Small intestine (tissue), 7 donors: ENCODE results near the gene FAM53A. TPM values are rescaled to one million over a fixed set of nuclear protein-coding genes. Genes with fewer than 3 reads are reported as not detected.
"Not testable (repeated sequence)": the region's sequence is repeated elsewhere in the genome, so short reads cannot be mapped to it uniquely, and the experiment has no call there.

ENCODE experiments used
- DNase-seq, 2 donors: peaks; one replicate each; pipeline versions ENCODE4 v3.0.0 to v3.0.0-alpha.2; 2013
- FAIRE-seq: peaks from 2 replicates; lab custom pipeline; 2012; peaks lifted over from hg19 to GRCh38; lab: Jason Lieb, UNC
- H3K27ac ChIP-seq, 3 donors: one replicate each; pipeline ENCODE4 v1.5.1; 2013; ENCODE audit warnings: low read length in 2 of 3, mild to moderate bottlenecking in 2 of 3, control low read depth in 1 of 3, inconsistent platforms in 1 of 3, low read depth in 1 of 3, moderate library complexity in 1 of 3
- H3K27me3 ChIP-seq, 3 donors: one replicate each; pipeline ENCODE4 v1.6.1; 2013; ENCODE audit warnings: low read length in 3 of 3, inconsistent platforms in 1 of 3; ENCODE audit not compliant: control insufficient read depth in 3 of 3, insufficient read depth in 3 of 3
- H3K36me3 ChIP-seq, 3 donors: one replicate each; pipeline ENCODE4 v1.6.1; 2013; ENCODE audit warnings: low read length in 3 of 3, inconsistent platforms in 1 of 3, low read depth in 1 of 3, mild to moderate bottlenecking in 1 of 3, moderate library complexity in 1 of 3; ENCODE audit not compliant: control insufficient read depth in 3 of 3, insufficient read depth in 2 of 3
- H3K4me1 ChIP-seq, 3 donors: one replicate each; pipeline ENCODE4 v1.6.1; 2013; ENCODE audit warnings: low read length in 2 of 3, inconsistent platforms in 1 of 3, low read depth in 1 of 3, mild to moderate bottlenecking in 1 of 3, moderate library complexity in 1 of 3; ENCODE audit not compliant: control insufficient read depth in 3 of 3, insufficient read depth in 2 of 3
- H3K4me3 ChIP-seq, 3 donors: one replicate each; pipeline ENCODE4 v1.5.1; 2013; ENCODE audit warnings: low read length in 3 of 3, control low read depth in 1 of 3, inconsistent platforms in 1 of 3, low read depth in 1 of 3, mild to moderate bottlenecking in 1 of 3, moderate library complexity in 1 of 3
- H3K9me3 ChIP-seq, 2 donors: one replicate each; pipeline ENCODE4 v1.6.1; 2013; ENCODE audit warnings: low read depth in 1 of 2, low read length in 1 of 2; ENCODE audit not compliant: control insufficient read depth in 2 of 2, insufficient read depth in 1 of 2
- WGBS, 3 donors: extraction: QIAGEN DNeasy Blood & Tissue Kit; methylation state at CpG; one replicate each; pipeline ENCODE4 v1.1.7; 2013; 5-methylcytosine and 5-hydroxymethylcytosine counted together
- polyA plus RNA-seq, 4 donors: library from polyadenylated mRNA; stranded (reverse) in 3 of 4; unstranded in 1 of 4; fragments of 200-250 nt in 3 of 4; fragments of 120-200 nt in 1 of 4; gene quantifications; one replicate each; pipeline versions ENCODE4 v1.2.1 to v1.2.3, GENCODE V29; 2013
- donor health status: healthy with polysubstance abuse.
- donor health status: control.
- donor health status: control.
- donor health status: Bipolar disorder and iron deficiency.
- donor health status: healthy.

FAM53A gene
- polyA plus RNA-seq, 4 donors: 0.27 to 1.1 (median 0.97) TPM; not detected in 1

DNA sequence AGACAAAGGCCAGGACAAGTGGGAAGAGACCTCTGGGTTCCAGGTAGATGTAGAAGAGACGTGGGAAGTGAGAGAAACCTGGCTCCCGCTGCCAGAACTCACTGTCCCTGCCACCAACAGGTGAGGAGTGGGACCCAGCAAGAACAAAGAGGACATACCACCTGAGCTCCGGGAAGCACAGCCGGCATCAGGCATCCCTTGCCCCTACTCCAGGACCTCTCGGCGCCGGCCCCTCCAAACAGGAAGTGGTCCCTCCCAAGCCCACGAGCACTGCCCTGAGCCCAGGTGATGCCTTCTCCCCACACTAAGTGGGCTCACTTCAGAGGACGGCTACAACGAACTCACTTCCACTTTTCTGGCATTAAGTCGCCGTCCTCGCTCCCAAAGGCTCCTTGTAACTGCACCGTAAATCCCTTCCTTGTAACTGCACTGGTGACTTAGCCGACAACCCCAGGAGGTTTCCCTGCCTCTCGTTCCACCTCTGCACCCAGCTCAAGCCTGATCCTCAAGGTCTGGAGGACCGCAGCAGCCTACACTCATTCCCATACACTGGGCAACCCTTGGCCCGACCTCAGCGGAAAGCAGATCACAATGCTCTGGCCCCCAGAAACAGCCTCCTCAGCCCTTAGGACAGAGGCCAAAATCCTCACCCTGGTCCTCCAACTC, 8.8 kb downstream of the FAM53A start:
- no peaks in the 10 kb centered on the region for H3K9me3 ChIP-seq
- no peak for FAIRE-seq
- H3K36me3 ChIP-seq: no peaks in the 10 kb centered on the region
- no peak for DNase-seq
- no peak overlapping the region for H3K27ac ChIP-seq
- H3K4me3 ChIP-seq: no peak overlapping the region
- no peaks in the 10 kb centered on the region for H3K27me3 ChIP-seq
- no peaks in the 10 kb centered on the region for H3K4me1 ChIP-seq
- WGBS, 3 donors: 80 to 84% (median 81%) methylated on average over 17 to 19 of the region's 19 CpGs

DNA sequence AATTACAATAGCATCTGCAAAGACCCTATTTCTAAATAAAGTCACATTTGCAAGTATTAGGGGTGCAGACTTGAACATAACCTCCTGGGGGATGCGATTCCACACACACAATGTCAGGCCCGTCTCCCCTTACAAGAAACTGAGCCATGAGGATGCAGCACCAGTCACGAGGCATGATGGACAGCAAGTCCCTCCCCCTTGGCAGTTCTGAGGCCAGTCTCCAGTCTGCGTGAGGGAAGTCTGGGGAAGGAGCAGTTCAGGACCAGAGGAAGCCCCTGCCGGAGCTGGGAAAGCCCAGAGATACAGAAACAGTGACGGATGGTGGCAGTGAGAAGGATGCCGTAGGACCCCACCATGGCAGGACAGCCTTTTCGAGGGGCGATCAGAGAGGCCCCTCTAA, 9.4 kb downstream of the FAM53A start:
- Histone ChIP-seq H3K36me3 (no peaks in the 10 kb centered on the region), H3K4me3 (no peak overlapping the region), H3K27me3 (no peaks in the 10 kb centered on the region), H3K4me1 (no peaks in the 10 kb centered on the region), H3K9me3 (no peaks in the 10 kb centered on the region), H3K27ac (no peak overlapping the region)
- 71 to 72% (median 71%) methylated on average over 9 of the region's 9 CpGs for WGBS, 3 donors
- FAIRE-seq: no peak
- no peak for DNase-seq

DNA sequence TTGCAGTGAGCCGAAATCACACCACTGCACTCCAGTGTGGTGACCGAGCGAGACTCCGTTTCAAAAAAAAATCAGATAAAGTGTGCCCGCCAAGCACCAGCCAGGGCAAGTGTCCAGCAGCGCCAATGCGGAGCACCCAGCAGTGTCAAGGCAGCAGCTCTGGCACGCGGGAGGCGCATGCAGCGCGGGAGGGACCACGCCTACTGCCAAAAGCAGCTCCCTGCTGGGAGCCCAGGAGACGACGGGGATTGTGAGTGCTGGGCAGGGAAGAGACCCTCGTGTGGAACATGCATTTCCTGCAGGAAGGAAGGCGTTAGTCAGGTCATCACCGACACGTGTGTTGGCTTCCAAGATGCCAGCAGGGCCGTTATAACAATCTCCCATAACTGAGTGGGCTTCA, 10.4 kb downstream of the FAM53A start:
- Histone ChIP-seq H3K27ac (no peak overlapping the region), H3K9me3 (no peaks in the 10 kb centered on the region), H3K4me1 (no peaks in the 10 kb centered on the region), H3K36me3 (no peaks in the 10 kb centered on the region), H3K27me3 (no peaks in the 10 kb centered on the region), H3K4me3 (no peak overlapping the region)
- 89 to 91% (median 91%) methylated on average over 20 of the region's 20 CpGs for WGBS, 3 donors
- FAIRE-seq: no peak
- no peak for DNase-seq

DNA sequence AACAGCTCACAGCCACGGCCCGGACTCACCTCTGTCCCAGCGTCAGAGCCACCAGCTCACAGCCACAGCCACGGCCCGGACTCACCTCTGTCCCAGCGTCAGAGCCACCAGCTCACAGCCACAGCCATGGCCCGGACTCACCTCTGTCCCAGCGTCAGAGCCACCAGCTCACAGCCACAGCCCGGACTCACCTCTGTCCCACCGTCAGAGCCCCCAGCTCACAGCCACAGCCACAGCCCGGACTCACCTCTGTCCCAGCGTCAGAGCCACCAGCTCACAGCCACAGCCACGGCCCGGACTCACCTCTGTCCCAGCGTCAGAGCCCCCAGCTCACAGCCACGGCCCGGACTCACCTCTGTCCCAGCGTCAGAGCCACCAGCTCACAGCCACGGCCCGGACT, 13.1 kb downstream of the FAM53A start:
- not testable (repeated sequence) for H3K36me3 ChIP-seq, H3K4me1 ChIP-seq, H3K27ac ChIP-seq, H3K4me3 ChIP-seq, DNase-seq, FAIRE-seq, H3K27me3 ChIP-seq, H3K9me3 ChIP-seq
- WGBS, 3 donors: 91 to 94% (median 91%) methylated on average over 20 of the region's 20 CpGs

DNA sequence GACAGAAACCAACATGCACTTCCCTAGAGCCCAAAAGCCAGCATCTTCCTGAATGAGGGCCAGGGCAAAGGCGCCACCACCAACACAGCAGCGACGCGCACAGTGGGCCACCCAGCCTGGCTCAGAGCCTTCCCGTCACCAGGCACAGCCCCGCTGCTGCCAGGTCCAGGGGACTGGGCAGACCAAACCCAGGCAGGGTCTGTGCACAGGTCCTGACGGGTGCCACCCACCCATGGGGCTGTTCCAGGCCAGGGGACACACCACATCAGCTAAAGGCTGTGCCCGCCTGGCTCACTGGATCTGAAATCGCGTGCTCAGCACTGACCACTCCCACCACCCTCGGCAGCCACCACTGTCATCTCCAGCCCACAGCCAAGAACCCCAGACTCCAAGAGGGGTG, 13.8 kb downstream of the FAM53A start:
- FAIRE-seq: no peak
- 91 to 92% (median 91%) methylated on average over 11 of the region's 11 CpGs for WGBS, 3 donors
- H3K27me3 ChIP-seq: no peaks in the 10 kb centered on the region

GRCh38 chr4:1669850-1670249, 14.3 kb downstream of the FAM53A start:
- WGBS, 3 donors: 90 to 91% (median 90%) methylated on average over 21 of the region's 21 CpGs
- FAIRE-seq: no peak

More for the DNA sequence above, 13.8 kb downstream of the FAM53A start:
- Histone ChIP-seq H3K9me3 (no peaks in the 10 kb centered on the region), H3K4me1 (no peaks in the 10 kb centered on the region), H3K4me3 (no peak overlapping the region), H3K36me3 (no peaks in the 10 kb centered on the region), H3K27ac (no peak overlapping the region)
- no peak for DNase-seq

GRCh38 chr4:1669270-1669669, 14.8 kb downstream of the FAM53A start:
- Histone ChIP-seq H3K4me3 (no peak overlapping the region), H3K9me3 (no peaks in the 10 kb centered on the region), H3K4me1 (no peaks in the 10 kb centered on the region), H3K27ac (no peak overlapping the region), H3K27me3 (no peaks in the 10 kb centered on the region), H3K36me3 (no peaks in the 10 kb centered on the region)
- DNase-seq: no peak
- WGBS, 3 donors: 91 to 95% (median 93%) methylated on average over 12 of the region's 12 CpGs
- FAIRE-seq: no peak

More at GRCh38 chr4:1669850-1670249, 14.3 kb downstream of the FAM53A start:
- Histone ChIP-seq H3K27ac (no peak overlapping the region), H3K4me3 (no peak overlapping the region), H3K4me1 (no peaks in the 10 kb centered on the region), H3K27me3 (no peaks in the 10 kb centered on the region), H3K9me3 (no peaks in the 10 kb centered on the region), H3K36me3 (no peaks in the 10 kb centered on the region)
- no peak for DNase-seq

- Histone ChIP-seq H3K4me3 (no peak overlapping the region), H3K4me1 (no peaks in the 10 kb centered on the region), H3K27ac (no peak overlapping the region), H3K36me3 (no peaks in the 10 kb centered on the region), H3K27me3 (no peaks in the 10 kb centered on the region), H3K9me3 (no peaks in the 10 kb centered on the region)
- DNase-seq (no peak), FAIRE-seq (no peak)
- WGBS, 3 donors: 72 to 84% (median 73%) methylated on average over 8 of the region's 8 CpGs
Measured at GRCh38 chr4:1668488-1668840, 15.6 kb downstream of the FAM53A start.

DNA sequence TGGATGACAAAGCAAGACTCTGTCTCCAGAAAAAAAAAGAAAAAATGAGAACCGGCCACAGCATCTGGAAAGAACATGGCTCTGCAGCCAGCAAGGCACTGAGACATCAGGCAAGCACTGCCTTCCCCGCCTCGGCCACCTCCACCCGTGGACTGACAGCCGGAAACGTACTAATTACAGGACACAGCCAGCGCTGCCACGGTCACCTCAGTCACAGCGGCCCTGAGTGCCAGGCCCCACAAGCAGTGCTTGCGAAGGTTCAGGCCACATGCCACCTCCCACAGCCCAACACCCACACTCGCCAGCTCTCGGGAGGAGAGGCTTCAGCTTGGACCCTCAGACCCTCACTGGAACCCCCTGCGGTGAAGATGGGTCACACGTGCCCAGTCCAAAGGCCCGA, 16.8 kb downstream of the FAM53A start:
- FAIRE-seq (no peak), DNase-seq (no peak)
- 92 to 96% (median 93%) methylated on average over 15 of the region's 15 CpGs for WGBS, 3 donors
- no peaks in the 10 kb centered on the region for H3K4me1 ChIP-seq
- H3K9me3 ChIP-seq: no peaks in the 10 kb centered on the region
- H3K27me3 ChIP-seq: no peaks in the 10 kb centered on the region
- H3K27ac ChIP-seq: no peak overlapping the region
- no peaks in the 10 kb centered on the region for H3K36me3 ChIP-seq
- H3K4me3 ChIP-seq: no peak overlapping the region
